Fibroblast of skin of scalp (primary cell): ENCODE measurements around the gene SERPINA6.
"Not testable (repeated sequence)": the region's sequence is repeated elsewhere in the genome, so short reads cannot be mapped to it uniquely, and the experiment has no call there.

Experiments used
- DNase-seq: peaks from one replicate; pipeline ENCODE4 v3.0.0-alpha.2; 2013

The SERPINA6 gene

DNA sequence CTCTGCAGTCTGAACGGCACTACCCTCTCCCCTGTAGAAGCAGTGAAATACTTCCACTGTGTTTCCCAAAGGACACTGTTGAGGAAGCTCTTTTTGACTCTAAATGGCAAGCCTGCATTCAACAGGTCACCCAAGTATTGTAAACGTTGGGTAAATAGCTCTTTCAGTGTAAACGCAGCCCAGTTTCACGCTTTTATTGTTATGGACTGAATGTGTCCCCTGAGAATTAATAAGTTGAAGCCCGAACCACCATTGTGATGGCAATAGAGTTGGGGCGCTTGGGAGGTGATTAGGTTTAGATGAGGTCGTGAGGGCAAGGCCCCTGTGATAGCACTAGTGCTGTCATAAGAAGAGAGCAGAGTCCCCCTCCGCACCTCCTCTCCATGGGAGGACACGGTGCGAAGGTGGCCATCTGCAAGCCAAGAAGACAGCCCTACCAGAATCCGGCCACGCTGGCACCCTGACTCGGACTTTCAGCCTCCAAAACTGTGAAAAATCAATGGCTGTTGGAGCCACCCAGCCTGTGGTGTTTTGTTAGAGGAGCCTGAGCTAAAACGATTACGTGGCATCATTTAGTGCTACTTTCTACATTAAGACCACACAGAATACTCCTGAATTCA is 31.1 kb downstream of the SERPINA6 start:
- no peak for DNase-seq

DNA sequence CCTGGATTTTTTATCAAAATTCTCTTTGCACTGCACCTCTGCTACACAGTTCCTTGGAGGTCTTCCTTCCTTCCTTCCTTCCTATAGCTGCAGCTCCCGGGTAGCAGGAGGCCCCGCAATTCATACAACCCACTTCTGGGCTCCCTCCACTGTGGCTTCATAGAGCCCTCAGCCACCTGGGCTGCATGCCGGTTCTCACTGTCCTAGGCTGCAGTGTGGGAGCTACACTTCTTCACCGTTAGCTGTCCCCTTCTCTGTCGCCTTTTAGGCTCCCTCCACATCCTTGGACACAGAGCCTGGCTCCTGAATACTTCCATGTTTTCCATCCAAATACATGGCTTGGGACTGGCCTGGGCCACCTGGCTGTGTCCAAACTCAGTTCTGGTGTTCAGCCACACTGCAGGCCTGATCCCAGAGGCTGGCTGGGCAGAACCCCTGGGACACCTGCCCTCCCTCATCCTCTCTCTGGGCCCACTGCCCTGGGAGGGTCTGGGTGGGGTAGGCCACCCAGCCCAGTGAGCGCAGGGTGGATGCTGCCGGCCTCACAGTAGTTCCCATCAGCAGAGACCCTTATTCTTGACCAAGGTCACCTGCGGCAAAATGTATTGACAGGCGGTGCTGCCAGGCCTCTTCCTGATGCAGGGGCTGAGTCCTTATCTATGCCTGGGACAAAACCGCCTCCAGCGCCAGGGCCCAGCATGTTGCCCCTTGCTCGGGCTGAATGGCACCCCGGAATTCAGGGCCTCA is 31.8 kb downstream of the SERPINA6 start:
- no peak for DNase-seq

GRCh38 chr14:94290197-94290596 is 32.9 kb downstream of the SERPINA6 start:
- DNase-seq = no peak

GRCh38 chr14:94288610-94289465 is 34.3 kb downstream of the SERPINA6 start:
- DNase-seq = no peak

DNA sequence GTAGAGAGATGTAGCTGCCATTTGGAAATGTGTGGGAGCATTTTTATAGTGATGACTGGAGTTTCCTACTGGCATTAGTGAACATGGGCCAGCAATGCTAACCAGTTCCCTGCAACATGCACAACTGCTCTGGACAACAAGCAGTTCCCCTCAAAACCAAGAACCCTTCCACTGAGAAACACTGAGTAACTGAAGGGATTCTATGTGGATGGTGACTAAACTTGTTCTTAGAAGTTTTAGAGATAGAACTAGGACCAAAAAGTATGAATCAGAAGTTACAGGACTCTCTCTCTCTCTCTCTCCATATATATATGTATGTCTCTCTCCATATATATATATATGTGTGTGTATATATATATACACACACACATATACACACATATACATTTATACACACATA is 38.0 kb downstream of the SERPINA6 start:
- DNase-seq = no peak

DNA sequence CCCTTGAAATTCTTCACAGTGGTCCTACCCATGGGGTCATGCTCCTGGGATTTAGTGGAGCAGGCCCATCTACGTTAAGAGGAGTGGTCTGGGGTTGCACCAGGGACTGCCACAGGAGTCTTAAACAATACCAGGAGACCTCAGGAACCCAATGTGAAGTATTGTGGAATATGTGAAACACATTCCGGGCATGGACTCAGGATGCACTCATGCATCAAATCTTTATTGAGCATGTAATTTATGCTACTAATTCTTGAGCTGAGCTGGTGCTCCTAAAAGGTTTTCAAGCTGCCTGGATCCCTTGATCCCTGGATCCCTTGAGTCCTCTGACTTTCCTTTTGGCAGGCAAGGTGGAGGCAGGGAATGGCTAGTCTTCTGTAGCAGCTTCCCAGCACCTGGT is 38.9 kb downstream of the SERPINA6 start:
- DNase-seq = no peak

DNA sequence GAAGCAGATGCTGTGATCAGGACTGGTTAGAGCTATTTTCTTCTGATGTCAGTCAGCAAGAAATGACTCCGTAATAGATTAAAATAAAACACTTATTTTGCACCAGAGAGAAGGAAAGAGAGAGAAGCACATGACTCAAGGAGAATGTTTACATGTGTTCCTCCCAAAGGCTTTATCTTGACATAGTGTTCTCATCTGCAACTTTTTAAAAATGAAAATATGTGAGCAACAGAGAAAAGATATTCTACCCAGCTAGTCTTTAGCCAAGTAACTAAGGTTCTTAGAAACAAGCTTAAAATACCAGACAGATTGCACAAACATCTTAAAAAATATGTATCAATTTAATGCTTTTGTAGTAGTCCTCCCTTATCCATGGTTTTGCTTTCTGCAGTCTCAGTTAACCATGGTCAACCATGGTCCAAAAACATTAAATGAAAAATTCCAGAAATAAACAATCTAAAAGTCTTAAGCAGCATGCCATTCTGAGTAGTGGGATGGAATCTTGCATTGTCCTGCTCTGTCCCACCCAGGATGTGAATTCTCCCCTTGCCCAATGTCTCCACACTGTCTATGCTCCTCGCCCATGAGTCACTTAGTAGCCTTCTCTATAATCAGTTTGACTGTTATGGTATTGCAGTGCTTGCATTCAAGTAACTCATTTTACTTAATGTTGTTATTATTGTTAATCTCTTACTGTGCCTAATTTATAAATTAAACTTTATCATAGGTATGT is 40.0 kb downstream of the SERPINA6 start:
- peak; percentile 43 for DNase-seq

- DNase-seq = peak; percentile 77
Observed at GRCh38 chr14:94278731-94279130, 44.4 kb downstream of the SERPINA6 start.

DNA sequence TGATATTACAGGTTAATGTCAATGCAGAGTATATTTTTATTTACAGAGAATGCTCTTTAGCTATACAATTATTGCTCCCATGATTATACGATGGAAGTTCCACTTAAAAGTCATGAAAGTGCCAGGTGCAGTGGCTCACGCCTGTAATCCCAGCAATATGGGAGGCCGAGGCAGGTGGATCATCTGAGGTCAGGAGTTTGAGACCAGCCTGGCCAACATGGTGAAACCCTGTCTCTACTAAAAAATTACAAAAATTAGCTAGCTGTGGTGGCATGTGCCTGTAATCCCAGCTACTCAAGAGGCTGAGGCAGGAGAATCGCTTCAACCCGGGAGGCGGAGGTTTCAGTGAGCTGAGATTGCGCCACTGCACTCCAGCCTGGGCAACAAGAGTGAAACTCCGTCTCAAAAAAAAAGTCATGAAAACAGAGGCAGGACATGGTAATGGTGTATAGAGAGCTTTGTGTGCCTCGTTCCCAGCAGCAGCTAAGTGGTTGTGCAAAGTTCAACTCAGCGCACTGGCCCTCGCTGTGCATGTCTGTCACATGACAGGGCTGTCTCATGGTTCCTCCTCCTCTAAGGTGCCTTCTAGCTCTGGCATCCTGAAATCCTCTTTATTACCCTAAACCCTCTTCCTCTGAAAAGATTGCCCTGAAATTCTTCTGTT is 46.1 kb downstream of the SERPINA6 start:
- not testable (repeated sequence) for DNase-seq

DNA sequence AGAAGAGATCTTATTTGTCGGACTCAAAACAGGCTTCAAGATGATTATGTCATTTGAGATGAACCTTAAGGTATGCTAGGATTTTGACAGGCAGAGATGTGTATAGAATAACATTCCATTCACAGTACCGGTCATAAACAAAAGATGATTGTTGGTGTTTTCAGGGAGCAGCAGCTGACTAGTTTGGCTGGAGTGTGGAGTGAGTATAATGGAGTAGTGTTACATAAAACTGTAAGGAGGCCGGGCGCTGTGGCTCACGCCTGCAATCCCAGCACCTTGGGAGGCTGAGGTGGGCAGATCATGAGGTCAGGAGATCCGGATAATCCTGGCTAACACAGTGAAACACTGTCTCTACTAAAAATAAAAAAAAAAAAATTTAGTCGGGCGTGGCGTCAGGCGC is 54.0 kb downstream of the SERPINA6 start:
- no peak for DNase-seq

- DNase-seq = not testable (repeated sequence)
Observed at GRCh38 chr14:94268582-94268981, 54.6 kb downstream of the SERPINA6 start.

- no peak for DNase-seq
Observed at GRCh38 chr14:94267352-94267751, 55.8 kb downstream of the SERPINA6 start.

GRCh38 chr14:94264195-94264594 is 58.9 kb downstream of the SERPINA6 start:
- not testable (repeated sequence) for DNase-seq
